ENCODE measurements around the gene PIEZO2.

PIEZO2 gene

DNA sequence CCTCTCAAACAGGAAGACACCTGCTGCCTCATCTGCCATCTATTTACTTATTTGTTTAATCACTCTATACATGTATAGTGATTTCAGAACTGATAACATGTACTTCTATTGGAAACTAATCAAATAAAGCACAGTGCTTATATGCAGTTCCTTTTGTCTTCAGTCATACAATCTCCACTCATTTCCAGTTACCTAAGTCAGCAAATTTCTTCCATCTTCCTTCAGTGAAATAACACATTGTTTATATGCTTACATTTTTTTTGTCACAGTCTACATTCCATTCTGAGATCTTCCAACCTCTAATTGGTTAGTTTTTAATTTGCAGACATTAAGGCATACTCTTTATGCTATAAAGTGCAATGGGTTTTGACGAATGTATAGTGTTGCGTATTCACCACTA is 323.0 kb downstream of the PIEZO2 start:
- no peaks in the 10 kb centered on the region for H3K36me3 ChIP-seq (ENCODE audit: low read length)
- no peaks in the 10 kb centered on the region for H3F3A ChIP-seq (ENCODE audit: insufficient read depth)
- H3K9me2 ChIP-seq (replicated peaks; ENCODE audit: insufficient read depth, low read length): no peaks in the 10 kb centered on the region
- no peaks in the 10 kb centered on the region for H3K27me3 ChIP-seq (ENCODE audit: low read length)
- no peak overlapping the region for H3K4me2 ChIP-seq (ENCODE audit: low read depth, low read length, poor library complexity, severe bottlenecking)
- TF ChIP-seq CTCF (IDR thresholded peaks at IDR 0.05; ENCODE audit: insufficient read depth, low read length, poor library complexity, severe bottlenecking) (no peak), EZH2phosphoT487 (conservative IDR thresholded peaks at IDR 0.05; ENCODE audit: low read length) (no peak)
- no peaks in the 10 kb centered on the region for H3K79me2 ChIP-seq (ENCODE audit: insufficient read depth, low read length)
- no peak overlapping the region for H3K27ac ChIP-seq (ENCODE audit: low read depth, low read length)
- no peak overlapping the region for H3K9ac ChIP-seq (ENCODE audit: low read length)
- H3K9me3 ChIP-seq (ENCODE audit: insufficient read depth, low read length): no peaks in the 10 kb centered on the region
- H3K4me3 ChIP-seq (ENCODE audit: insufficient read depth, low read length, poor library complexity, severe bottlenecking): no peak overlapping the region
- H4K20me1 ChIP-seq (ENCODE audit: low read depth, low read length): no peaks in the 10 kb centered on the region
- H2AFZ ChIP-seq (ENCODE audit: low read depth, low read length, severe bottlenecking): no peak overlapping the region

DNA sequence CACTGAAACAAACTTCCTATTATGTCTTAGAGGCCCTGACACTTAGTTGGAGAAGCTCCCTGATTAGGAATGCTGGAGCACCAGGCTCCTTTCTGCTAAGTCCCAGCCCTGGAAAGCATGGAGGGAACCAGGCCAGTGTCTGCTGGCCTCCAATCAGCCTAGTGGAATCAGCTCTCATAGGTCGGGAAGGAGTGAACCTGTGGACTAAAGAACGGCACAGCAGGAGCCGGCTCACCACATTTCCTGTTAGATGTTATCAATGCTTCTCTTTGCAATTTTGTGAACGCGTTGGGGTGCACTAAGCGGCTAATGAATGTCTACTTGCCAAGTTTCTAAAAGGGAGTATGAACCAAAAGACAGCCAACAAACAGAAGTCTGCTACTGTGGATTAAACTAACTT is 326.9 kb downstream of the PIEZO2 start:
- no peaks in the 10 kb centered on the region for H3K36me3 ChIP-seq (ENCODE audit: low read length)
- no peaks in the 10 kb centered on the region for H4K20me1 ChIP-seq (ENCODE audit: low read depth, low read length)
- TF ChIP-seq EZH2phosphoT487 (conservative IDR thresholded peaks at IDR 0.05; ENCODE audit: low read length): no peak
- no peak for TF ChIP-seq CTCF (IDR thresholded peaks at IDR 0.05; ENCODE audit: insufficient read depth, low read length, poor library complexity, severe bottlenecking)
- no peak overlapping the region for H3K4me2 ChIP-seq (ENCODE audit: low read depth, low read length, poor library complexity, severe bottlenecking)
- H3K79me2 ChIP-seq (ENCODE audit: insufficient read depth, low read length): no peaks in the 10 kb centered on the region
- H3K9ac ChIP-seq (ENCODE audit: low read length): no peak overlapping the region
- H3K27me3 ChIP-seq (ENCODE audit: low read length): no peaks in the 10 kb centered on the region
- no peak overlapping the region for H3K4me3 ChIP-seq (ENCODE audit: insufficient read depth, low read length, poor library complexity, severe bottlenecking)
- no peak overlapping the region for H3K27ac ChIP-seq (ENCODE audit: low read depth, low read length)
- H2AFZ ChIP-seq (ENCODE audit: low read depth, low read length, severe bottlenecking): no peak overlapping the region
- H3K9me2 ChIP-seq (replicated peaks; ENCODE audit: insufficient read depth, low read length): no peaks in the 10 kb centered on the region
- no peaks in the 10 kb centered on the region for H3K9me3 ChIP-seq (ENCODE audit: insufficient read depth, low read length)
- H3F3A ChIP-seq (ENCODE audit: insufficient read depth): no peaks in the 10 kb centered on the region

DNA sequence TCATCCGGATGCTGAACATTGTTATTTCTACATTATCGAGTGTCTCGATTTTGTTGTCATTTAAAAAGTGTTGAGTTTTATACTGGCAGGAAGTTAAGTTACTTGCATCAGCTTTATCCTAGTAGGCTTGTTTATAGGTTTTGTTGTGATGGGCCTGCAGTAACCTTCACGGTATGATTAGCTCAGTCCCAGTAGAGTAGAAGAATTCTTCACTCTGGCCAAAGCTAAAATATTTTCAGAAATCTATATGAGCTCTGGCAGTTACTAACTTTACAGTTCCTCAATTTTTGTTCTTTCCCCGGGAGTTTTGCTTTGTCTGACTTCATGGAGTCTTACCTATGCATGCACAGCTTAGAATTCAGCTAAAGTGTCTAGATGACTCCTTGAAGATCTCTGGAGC is 328.7 kb downstream of the PIEZO2 start:
- H3K9ac ChIP-seq (ENCODE audit: low read length): no peak overlapping the region
- H2AFZ ChIP-seq (ENCODE audit: low read depth, low read length, severe bottlenecking): no peak overlapping the region
- TF ChIP-seq EZH2phosphoT487 (conservative IDR thresholded peaks at IDR 0.05; ENCODE audit: low read length) (no peak), CTCF (IDR thresholded peaks at IDR 0.05; ENCODE audit: insufficient read depth, low read length, poor library complexity, severe bottlenecking) (no peak)
- H3K9me3 ChIP-seq (ENCODE audit: insufficient read depth, low read length): no peaks in the 10 kb centered on the region
- no peak overlapping the region for H3K4me3 ChIP-seq (ENCODE audit: insufficient read depth, low read length, poor library complexity, severe bottlenecking)
- no peaks in the 10 kb centered on the region for H3K36me3 ChIP-seq (ENCODE audit: low read length)
- H3K27me3 ChIP-seq (ENCODE audit: low read length): no peaks in the 10 kb centered on the region
- no peaks in the 10 kb centered on the region for H3K9me2 ChIP-seq (replicated peaks; ENCODE audit: insufficient read depth, low read length)
- H3K27ac ChIP-seq (ENCODE audit: low read depth, low read length): no peak overlapping the region
- H4K20me1 ChIP-seq (ENCODE audit: low read depth, low read length): no peaks in the 10 kb centered on the region
- H3K4me2 ChIP-seq (ENCODE audit: low read depth, low read length, poor library complexity, severe bottlenecking): no peak overlapping the region
- H3F3A ChIP-seq (ENCODE audit: insufficient read depth): no peaks in the 10 kb centered on the region
- H3K79me2 ChIP-seq (ENCODE audit: insufficient read depth, low read length): no peaks in the 10 kb centered on the region

DNA sequence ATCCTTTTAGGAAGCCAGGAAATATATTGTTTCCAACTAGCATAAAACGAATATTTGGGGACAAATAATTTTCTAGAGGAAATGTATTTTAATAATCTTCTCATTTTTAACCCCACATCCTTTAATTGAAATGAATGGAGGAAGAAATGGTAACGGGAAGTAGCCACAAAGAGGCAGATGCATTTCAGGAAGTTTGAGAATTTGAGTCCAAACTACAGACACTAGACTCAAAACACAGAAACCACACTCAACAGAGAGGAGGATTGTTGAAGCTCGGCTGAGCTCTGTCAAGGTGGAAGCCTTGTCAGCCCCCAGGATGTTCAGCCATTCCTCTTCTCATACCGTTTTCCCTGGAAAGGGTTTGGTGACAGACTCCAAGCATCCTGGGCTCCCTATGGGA is 335.0 kb downstream of the PIEZO2 start:
- H3K27me3 ChIP-seq (ENCODE audit: low read length): no peaks in the 10 kb centered on the region
- no peaks in the 10 kb centered on the region for H4K20me1 ChIP-seq (ENCODE audit: low read depth, low read length)
- H3K9ac ChIP-seq (ENCODE audit: low read length): no peak overlapping the region
- TF ChIP-seq CTCF (IDR thresholded peaks at IDR 0.05; ENCODE audit: insufficient read depth, low read length, poor library complexity, severe bottlenecking) (no peak), EZH2phosphoT487 (conservative IDR thresholded peaks at IDR 0.05; ENCODE audit: low read length) (no peak)
- H3K4me2 ChIP-seq (ENCODE audit: low read depth, low read length, poor library complexity, severe bottlenecking): no peak overlapping the region
- H3K79me2 ChIP-seq (ENCODE audit: insufficient read depth, low read length): no peaks in the 10 kb centered on the region
- no peaks in the 10 kb centered on the region for H3K36me3 ChIP-seq (ENCODE audit: low read length)
- H2AFZ ChIP-seq (ENCODE audit: low read depth, low read length, severe bottlenecking): no peak overlapping the region
- no peak overlapping the region for H3K4me3 ChIP-seq (ENCODE audit: insufficient read depth, low read length, poor library complexity, severe bottlenecking)
- H3K9me2 ChIP-seq (replicated peaks; ENCODE audit: insufficient read depth, low read length): no peaks in the 10 kb centered on the region
- no peaks in the 10 kb centered on the region for H3F3A ChIP-seq (ENCODE audit: insufficient read depth)
- H3K9me3 ChIP-seq (ENCODE audit: insufficient read depth, low read length): no peaks in the 10 kb centered on the region
- no peak overlapping the region for H3K27ac ChIP-seq (ENCODE audit: low read depth, low read length)

Data from SU-DHL-6 (cell line).